GM23248 (cell line): ENCODE measurements around the gene TRMU.

ENCODE experiments used
- EZH2 ChIP-seq: fragments of 200-600 bp; sonication (generic); IDR thresholded peaks from 2 replicates; pipeline ENCODE4 v1.6.1; 2018; ENCODE audit warnings: antibody characterized with exemption, mild to moderate bottlenecking; ENCODE audit not compliant: insufficient read depth, poor library complexity, severe bottlenecking
- EZH2phosphoT487 ChIP-seq: fragments of 200-600 bp; sonication (generic); IDR thresholded peaks from 2 replicates; pipeline ENCODE4 v1.6.1; 2018; ENCODE audit warnings: antibody characterized with exemption, moderate library complexity, mild to moderate bottlenecking, low read depth; ENCODE audit not compliant: insufficient read depth

DNA sequence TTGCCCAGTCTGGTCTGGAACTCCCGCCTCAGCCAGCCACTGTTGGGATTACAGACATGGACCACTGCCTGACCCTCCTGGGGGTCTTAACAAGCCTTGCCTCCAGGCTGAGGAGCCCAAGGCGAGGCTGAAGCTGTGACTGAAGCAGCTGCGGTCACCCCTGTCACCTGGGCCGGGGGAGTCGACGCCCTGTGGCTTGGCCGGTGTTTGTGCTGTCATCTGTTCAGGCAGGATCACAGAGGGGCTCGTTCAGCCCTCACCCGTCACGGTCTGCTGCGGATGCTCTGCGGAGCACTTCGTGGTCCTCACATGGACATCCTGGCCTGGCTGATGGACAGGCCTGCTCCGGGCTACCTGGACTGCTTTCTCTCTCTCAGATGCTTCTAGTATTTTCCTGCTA lies 23.8 kb downstream of the TRMU start:
- no peak for TF ChIP-seq EZH2
- TF ChIP-seq EZH2phosphoT487: no peak
